HG02623 (cell line): Measurements from ENCODE around the gene C3orf52.

ENCODE experiments used
- ATAC-seq: cut with Tn5 transposase; IDR thresholded peaks from one replicate; pipeline ENCODE4 v1.9.1; 2021; ENCODE audit warnings: moderate library complexity; ENCODE audit not compliant: unreplicated experiment

C3orf52 gene

DNA sequence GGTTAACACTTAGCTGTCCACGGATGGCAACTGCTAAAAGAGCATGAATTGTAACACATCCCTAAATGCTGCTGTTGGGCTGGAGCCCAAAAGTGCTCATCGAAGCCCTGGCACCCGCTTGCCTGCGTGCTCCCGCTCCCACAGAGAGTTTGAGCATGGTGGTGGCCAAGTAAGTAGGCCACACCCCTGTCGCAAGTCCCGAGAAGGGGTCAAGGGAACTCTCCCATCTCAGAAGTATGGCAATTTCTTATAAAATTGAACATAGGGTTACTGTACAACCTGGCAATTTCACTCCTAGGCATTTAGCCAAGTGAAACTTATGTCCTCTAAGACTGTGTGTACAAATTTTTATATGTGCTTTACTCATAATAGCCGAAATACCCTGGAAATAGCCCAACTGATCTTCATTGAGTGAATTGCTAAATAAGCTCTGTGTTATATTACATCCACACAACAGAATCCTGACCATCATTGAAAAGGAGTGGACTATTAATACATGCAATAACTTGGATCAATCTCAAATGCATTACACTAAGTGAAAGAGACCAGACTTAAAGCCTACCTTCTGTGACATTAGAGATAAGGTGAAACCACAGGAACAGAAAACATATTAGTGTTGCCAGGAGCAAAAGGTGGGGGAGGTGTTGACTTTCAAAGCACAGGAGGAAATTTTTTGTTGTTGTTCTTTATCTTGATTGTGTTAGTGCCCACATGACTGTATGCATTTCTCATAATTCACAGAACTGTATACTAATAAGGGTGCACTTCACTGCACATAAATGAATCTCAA lies 48.3 kb downstream of the C3orf52 start:
- ATAC-seq = no peak

DNA sequence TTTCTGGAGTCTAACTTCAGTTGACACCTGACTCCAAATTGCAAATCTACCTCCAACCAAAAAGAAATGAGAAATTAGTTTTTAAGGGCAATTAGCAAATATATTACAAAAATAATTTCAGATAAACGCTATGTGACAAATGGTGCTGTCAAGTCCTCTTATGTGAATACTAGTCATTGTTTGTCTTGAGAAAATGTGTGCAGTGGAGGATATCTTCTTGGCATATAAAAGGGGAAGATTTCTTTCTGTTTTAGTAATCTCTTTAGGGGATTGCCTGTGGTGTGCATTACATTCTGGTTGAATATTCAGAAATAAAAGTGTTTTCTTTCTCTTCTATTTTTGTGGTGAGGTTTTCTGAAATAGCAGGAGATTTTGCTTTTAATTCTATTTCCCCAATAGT lies 49.9 kb downstream of the C3orf52 start:
- no peak for ATAC-seq

DNA sequence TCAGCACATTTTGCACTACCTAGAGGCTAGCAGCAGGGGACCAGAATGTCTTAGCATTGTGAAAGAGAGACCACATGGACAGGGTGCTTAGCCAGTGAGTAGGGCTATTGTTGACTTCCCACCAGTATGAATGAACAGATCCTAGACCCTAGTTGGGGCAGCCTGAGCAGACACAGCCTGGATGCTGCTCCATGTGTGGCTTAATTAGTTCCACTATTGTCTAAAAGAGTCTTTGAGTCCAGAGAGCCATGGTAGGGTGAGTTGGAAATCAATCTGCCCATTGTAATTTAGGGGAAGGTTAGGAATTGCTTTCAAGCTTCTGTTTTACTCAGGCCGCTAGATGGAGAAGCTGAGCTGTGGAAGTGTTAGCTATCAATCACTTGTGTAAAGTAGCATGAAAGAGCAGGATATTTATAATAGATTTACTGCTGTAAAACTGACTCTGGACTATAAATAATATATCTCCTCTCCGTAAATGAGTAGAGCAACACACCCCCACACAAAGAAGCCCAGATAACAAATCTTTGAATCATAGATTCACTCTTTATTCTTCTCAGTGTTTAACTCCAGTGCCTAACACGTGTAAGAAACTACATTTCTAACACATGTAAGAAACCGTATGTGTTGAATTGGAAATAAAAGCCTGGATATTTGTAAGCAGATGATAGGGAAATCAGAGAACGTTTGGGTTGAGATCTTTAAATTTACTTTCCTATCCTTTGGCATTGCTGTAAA lies 50.9 kb downstream of the C3orf52 start:
- peak; percentile 18 for ATAC-seq

DNA sequence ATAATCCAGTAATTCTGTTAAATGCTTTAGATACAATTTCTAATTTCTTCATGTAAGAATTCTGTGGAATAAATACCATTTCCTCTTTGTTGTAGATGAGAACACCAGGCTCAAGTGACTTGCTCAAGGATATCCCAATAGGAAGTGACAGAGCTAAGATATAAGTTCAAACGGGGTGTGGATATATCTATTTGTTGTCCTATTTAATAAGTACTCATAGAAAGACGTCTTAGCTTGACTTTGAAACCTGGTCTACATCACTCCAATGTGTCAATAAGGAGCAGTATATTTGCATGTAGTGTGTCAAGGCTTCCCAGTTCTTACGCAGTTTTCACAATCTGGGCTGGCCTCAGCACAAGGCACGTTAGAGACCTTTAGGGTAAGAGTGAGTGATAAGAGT lies 51.6 kb downstream of the C3orf52 start:
- no peak for ATAC-seq

DNA sequence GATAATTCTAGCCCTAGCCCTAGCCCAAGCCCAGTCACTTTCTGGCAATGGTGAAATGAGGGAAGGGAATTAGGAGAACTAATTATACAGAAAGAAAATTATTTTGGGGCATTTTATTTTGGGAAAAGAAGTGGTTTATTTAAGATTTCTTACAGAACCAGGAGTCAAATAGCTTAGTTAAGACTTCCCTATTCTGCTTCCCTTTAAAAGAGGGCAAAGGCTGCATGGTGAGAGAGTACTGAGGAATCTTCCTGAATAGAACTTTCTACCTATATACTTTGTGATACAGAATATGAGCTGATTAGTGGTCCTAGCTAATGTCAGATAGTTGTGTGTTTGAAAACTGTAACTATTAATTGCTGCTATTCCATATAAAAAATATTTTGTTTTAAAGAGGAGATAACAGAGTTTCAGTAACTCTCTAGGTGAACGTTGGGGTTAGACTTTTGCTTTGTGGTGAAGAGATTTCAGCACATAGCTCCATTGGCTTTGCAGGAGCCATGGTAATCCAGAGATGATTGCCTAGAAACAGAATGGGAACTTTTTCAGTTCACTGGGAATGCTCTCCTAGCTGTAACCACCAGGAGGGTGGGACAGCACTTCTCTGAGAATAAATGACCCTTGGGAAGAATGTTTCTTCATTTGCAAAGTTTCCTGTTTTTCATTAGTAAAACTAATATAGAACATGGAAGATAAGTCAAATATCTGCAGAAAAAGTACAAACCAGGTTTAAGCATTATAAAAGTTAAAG lies 52.2 kb downstream of the C3orf52 start:
- no peak for ATAC-seq

DNA sequence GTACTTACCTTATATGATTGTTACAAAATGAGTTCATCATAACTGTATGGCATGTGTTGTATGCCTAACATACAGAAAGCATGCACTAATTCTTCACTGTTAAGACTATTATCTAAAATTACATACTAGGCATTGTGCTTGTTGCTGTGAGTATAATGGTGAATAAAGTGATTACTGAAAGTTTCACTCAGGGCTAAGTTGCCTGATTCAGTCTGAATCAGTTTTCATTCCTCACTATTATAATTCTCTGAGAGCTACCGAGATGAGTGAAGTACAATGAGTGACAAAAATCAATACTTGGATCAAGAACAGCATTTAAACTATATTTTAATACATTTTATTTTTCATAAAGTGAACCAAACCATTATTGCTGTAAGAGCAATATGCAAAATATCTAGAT lies 54.4 kb downstream of the C3orf52 start:
- ATAC-seq = no peak

DNA sequence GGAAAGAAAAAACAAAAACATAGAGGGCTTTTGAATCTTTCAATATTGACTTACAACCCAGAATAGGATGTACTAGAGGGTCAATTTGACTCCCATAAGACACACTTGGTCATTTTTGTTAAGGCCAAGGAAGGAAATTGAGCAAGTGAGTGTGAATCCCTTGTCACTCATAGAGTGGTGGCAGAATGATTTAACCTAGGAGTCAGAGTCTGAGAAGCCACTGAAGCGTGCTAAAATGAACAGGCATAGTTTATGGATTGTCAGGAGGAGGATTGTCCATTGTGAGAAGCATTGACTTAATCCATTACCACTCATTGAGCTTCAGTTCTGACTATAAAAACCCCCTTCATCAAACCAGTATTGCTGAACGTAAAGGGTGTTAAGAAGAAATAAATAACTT lies 55.1 kb downstream of the C3orf52 start:
- ATAC-seq = no peak

DNA sequence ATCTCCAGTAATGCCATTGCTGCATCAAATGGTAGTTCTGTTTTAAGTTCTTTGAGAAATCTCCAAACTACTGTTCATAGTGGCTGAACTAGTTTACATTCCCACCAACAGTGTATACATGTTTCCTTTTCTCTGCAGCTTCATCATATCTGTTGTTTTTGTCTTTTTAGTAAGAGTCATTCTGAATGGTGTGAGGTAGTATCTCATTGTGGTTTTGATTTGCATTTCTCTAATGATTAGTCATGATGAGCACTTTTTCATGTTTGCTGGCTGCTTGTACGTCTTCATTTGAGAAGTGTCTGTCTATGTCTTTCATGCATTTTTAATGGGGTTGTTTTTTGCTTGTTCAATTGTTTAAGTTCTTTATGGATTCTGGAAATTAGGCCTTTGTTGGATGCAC lies 57.1 kb downstream of the C3orf52 start:
- no peak for ATAC-seq

DNA sequence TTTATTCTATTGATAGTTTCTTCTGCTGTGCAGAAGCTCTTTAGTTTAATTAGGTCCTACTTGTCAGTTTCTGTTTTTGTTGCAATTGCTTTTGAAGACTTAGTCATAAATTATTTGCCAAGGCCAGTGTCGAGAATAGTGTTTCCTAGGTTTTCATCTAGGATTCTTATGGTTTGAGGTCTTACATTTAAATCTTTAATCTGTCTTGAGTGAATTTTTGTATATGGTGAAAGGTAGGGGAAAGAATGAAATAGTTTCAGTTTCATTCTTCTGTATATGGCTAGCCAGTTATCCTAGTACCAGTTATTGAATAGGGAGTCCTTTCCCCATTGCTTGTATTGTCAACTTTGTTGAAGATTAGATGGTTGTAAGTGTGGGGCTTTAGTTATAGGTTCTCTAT lies 57.5 kb downstream of the C3orf52 start:
- no peak for ATAC-seq

DNA sequence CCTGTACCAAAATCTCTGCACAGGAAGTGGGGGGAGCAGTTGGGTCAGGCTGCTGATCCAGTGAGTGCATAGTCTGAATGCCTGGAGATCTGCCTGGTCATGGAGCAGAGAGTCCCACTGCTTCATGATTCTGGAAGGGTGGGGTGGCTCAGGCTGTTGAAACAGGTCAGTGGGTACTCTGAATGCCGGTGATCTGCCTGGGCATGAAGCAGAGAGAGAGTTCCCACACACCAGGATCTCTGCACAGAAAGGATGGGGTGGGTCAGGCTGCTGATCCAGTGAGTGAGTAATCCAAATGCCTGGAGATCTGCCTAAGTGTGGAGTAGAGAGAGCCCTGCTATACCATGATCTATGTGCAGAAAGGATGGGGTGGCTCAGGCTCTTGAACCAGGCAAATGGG lies 62.9 kb downstream of the C3orf52 start:
- ATAC-seq = no peak

DNA sequence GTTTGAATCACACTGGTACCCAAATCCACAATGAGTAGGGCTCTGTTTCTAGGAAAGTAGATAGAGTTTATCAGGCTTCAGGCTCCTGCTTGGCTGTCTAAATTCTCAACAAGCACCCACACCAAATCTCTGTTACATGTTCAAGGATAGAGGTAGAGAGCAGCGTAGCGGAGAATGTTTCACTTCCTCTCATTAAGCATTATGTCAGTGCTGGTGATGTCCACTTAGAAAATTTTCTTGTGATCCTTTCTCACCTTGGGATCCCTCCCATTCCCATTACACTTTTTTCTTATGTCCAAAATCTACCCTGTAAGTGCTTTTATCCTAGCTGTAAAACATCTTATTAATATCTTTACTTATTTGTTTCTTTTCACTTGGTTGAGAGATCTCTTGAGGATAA lies 81.6 kb downstream of the C3orf52 start:
- peak; percentile 71 for ATAC-seq
